ENCODE data around the gene ZNF644.

DNA sequence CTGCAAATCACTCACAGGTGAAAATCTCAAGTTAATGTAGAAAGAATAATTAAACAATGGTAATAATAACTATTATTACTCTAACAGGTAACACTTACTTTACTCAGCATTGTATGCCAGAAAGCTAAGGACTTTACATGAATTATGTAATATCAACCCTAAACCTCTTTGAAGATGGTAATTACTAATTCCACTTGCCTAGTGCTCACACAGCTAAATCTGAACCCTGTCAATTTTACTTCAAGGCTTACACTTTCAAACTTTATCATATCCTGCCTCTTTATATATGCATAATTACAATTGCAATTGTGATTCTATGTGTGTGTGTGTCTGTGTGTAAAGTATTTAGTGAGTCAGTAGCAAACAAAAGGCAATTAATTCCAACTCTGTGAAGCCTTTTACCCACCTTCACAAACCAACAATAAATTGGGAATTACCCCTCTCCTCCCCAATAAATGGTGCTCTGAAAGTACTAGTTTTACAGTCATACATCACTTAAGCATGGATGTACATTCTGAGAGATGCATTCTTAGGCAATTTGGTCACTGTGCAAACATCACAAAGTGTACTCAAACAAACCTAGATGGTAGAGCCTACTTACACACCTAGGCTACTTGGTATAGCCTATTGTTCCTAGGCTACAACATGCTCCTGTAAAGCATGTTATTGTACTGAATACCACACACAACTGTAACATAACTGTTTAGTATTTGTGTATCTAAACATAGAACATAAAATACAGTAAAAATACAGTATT, 5.9 kb downstream of the ZNF644 start:
- TF ChIP-seq, protein P1, sequence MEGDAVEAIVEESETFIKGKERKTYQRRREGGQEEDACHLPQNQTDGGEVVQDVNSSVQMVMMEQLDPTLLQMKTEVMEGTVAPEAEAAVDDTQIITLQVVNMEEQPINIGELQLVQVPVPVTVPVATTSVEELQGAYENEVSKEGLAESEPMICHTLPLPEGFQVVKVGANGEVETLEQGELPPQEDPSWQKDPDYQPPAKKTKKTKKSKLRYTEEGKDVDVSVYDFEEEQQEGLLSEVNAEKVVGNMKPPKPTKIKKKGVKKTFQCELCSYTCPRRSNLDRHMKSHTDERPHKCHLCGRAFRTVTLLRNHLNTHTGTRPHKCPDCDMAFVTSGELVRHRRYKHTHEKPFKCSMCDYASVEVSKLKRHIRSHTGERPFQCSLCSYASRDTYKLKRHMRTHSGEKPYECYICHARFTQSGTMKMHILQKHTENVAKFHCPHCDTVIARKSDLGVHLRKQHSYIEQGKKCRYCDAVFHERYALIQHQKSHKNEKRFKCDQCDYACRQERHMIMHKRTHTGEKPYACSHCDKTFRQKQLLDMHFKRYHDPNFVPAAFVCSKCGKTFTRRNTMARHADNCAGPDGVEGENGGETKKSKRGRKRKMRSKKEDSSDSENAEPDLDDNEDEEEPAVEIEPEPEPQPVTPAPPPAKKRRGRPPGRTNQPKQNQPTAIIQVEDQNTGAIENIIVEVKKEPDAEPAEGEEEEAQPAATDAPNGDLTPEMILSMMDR (IDR thresholded peaks at IDR 0.05): no peak
- no peak for TF ChIP-seq POLR2A (IDR thresholded peaks at IDR 0.05)

Measured in breast epithelium (tissue), 3 donors.